Stimulated activated effector memory CD8-positive, alpha-beta T cell treated with anti-CD3 and anti-CD28 coated beads, Interleukin-12 subunit alpha, Interleukin-12 subunit beta, amount 100 ng/mL, for 72 hours (primary cell): ENCODE results near the gene BAZ2A.
A peak's percentile ranks its signal among the peaks of the same experiment; 100 is the strongest.
"Not testable (repeated sequence)": the region's sequence is repeated elsewhere in the genome, so short reads cannot be mapped to it uniquely, and the experiment has no call there.

Experiments
- ATAC-seq: fragments of 150-1000 bp; cut with Tn5 transposase; 2 replicates; pipeline ENCODE4 v1.10.0; 2021
- DNase-seq, 2 donors: peaks; one replicate each; pipeline ENCODE4 v3.0.0; 2021 to 2022; ENCODE audit warnings: low spot score in 2 of 2
- H3K27ac Mint-ChIP-seq: one replicate; pipeline ENCODE4 v1.8.0; 2022; ENCODE audit warnings: mild to moderate bottlenecking, mixed read lengths
- H3K36me3 Mint-ChIP-seq: one replicate; pipeline ENCODE4 v1.8.0; 2022; ENCODE audit warnings: mild to moderate bottlenecking, mixed read lengths
- H3K4me1 Mint-ChIP-seq: one replicate; pipeline ENCODE4 v1.8.0; 2022; ENCODE audit warnings: mixed read lengths
- H3K4me3 Mint-ChIP-seq: one replicate; pipeline ENCODE4 v1.8.0; 2022; ENCODE audit warnings: mild to moderate bottlenecking, mixed read lengths
- H3K9me3 Mint-ChIP-seq: one replicate; pipeline ENCODE4 v1.8.0; 2022; ENCODE audit warnings: mixed read lengths

BAZ2A gene

GRCh38 chr12:56630180-56630632 is at the start of gene BAZ2A:
TSS of gene BAZ2A (minus strand) at chr12:56630326. CDS start at chr12:56617530, 12,796 bp downstream.
- Mint-ChIP-seq H3K27ac (peak within 1 kb of the TSS; percentile 81), H3K4me1 (peaks cover 77% of the 10 kb centered on the region), H3K9me3 (no peaks in the 10 kb centered on the region), H3K36me3 (peaks cover 64% of the 10 kb centered on the region), H3K4me3 (peak within 1 kb of the TSS; percentile 98)
- ATAC-seq = peak; percentile 85
- peak; percentile 74 to 91 for DNase-seq

GRCh38 chr12:56678852-56679251 is 48.7 kb upstream of the BAZ2A start:
- ATAC-seq (no peak), DNase-seq (no peak)
- Mint-ChIP-seq H3K36me3 (peaks cover 98% of the 10 kb centered on the region), H3K9me3 (no peaks in the 10 kb centered on the region), H3K27ac (peak overlapping the region; percentile 80), H3K4me3 (no peak overlapping the region), H3K4me1 (peaks cover 57% of the 10 kb centered on the region)

GRCh38 chr12:56677680-56678079 is 47.6 kb upstream of the BAZ2A start:
- peaks cover 59% of the 10 kb centered on the region for H3K4me1 Mint-ChIP-seq
- peak overlapping the region; percentile 69 for H3K27ac Mint-ChIP-seq
- H3K9me3 Mint-ChIP-seq = no peaks in the 10 kb centered on the region
- peaks cover 98% of the 10 kb centered on the region for H3K36me3 Mint-ChIP-seq
- ATAC-seq (peak; percentile 91), DNase-seq (no peak)
- H3K4me3 Mint-ChIP-seq = no peak overlapping the region

- Mint-ChIP-seq H3K4me3 (no peak overlapping the region), H3K27ac (peak overlapping the region; percentile 69), H3K4me1 (peaks cover 56% of the 10 kb centered on the region), H3K36me3 (peaks cover 98% of the 10 kb centered on the region), H3K9me3 (no peaks in the 10 kb centered on the region)
- ATAC-seq (no peak), DNase-seq (no peak)
Observed at GRCh38 chr12:56676851-56677580, 46.9 kb upstream of the BAZ2A start.

GRCh38 chr12:56671608-56672007 is 41.5 kb upstream of the BAZ2A start:
- Mint-ChIP-seq H3K9me3 (no peaks in the 10 kb centered on the region), H3K27ac (peak overlapping the region; percentile 70), H3K4me3 (no peak overlapping the region), H3K36me3 (peaks cover 100% of the 10 kb centered on the region), H3K4me1 (peaks cover 36% of the 10 kb centered on the region)
- ATAC-seq (no peak), DNase-seq (no peak)

- no peak overlapping the region for H3K27ac Mint-ChIP-seq
- no peaks in the 10 kb centered on the region for H3K9me3 Mint-ChIP-seq
- DNase-seq = no peak
- H3K4me1 Mint-ChIP-seq = peaks cover 29% of the 10 kb centered on the region
- H3K36me3 Mint-ChIP-seq = peaks cover 100% of the 10 kb centered on the region
- no peak overlapping the region for H3K4me3 Mint-ChIP-seq
- ATAC-seq = no peak
Observed at GRCh38 chr12:56670836-56671235, 40.7 kb upstream of the BAZ2A start.

DNA sequence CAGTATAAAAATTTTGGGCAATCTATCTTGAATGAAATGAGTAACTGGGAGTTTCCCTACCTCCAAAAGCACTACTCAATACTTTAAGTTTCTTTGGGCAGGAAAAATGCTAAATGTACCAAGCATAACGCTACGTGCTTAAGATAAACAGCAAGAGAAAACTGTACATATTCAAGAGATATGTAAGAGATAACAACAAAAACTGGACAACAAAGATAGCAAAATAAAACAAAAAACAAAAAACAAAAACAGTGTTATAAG is 38.0 kb upstream of the BAZ2A start:
- Mint-ChIP-seq H3K27ac (no peak overlapping the region), H3K36me3 (peaks cover 100% of the 10 kb centered on the region), H3K9me3 (no peaks in the 10 kb centered on the region), H3K4me3 (no peak overlapping the region), H3K4me1 (peaks cover 23% of the 10 kb centered on the region)
- ATAC-seq (no peak), DNase-seq (no peak)

DNA sequence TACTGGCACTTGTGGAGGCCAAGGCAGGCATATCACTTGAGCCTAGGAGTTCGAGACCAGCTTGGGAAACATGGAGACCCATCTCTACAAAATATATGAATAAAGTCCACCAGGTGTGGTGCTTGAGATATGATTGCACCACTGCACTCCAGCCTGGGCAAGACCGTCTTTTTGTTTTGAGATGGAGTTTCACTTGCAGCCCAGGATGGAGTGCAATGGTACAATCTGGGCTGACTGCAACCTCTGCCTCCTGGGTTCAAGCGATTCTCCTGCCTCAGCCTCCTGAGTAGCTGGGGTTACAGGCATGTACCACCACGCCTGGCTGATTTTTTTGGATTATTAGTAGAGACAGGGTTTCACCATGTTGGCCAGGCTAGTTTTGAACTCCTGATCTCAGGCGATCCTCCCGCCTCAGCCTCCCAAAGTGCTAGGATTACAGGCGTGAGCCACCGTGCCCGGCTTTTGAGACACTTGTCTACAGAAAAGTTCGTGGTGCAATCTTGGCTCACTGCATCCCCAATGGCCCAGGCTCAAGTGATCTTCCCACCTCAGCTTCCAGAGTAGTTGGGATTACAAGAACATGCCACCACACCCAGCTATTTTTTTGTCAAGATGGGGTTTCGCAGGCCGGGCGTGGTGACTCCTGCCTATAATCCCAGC is 32.0 kb upstream of the BAZ2A start:
- no peak for ATAC-seq
- DNase-seq = no peak
- Mint-ChIP-seq H3K4me1 (peaks cover 23% of the 10 kb centered on the region), H3K9me3 (no peaks in the 10 kb centered on the region), H3K27ac (peak overlapping the region; percentile 7), H3K36me3 (peaks cover 67% of the 10 kb centered on the region), H3K4me3 (no peak overlapping the region)

DNA sequence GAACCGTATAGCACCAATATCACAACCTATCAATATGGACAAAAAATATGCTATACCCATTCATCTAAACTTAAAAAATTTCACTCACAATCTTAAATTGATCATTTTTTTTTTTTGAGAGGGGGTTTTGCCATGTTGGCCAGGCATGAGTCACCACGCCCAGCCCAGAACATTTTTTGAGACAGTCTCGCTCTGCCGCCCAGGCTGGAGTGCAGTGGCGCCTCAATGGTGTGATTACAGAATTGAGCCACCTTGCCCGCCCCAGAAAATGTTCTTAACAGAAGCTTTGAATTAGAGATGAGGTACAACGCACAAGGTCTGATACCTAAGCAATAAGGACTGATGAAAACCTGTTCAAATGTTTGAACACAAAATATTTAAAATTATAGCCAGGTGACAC is 31.4 kb upstream of the BAZ2A start:
- no peak for DNase-seq
- peak; percentile 35 for ATAC-seq
- Mint-ChIP-seq H3K4me1 (peaks cover 23% of the 10 kb centered on the region), H3K9me3 (no peaks in the 10 kb centered on the region), H3K27ac (peak overlapping the region; percentile 7), H3K4me3 (no peak overlapping the region), H3K36me3 (peaks cover 61% of the 10 kb centered on the region)

DNA sequence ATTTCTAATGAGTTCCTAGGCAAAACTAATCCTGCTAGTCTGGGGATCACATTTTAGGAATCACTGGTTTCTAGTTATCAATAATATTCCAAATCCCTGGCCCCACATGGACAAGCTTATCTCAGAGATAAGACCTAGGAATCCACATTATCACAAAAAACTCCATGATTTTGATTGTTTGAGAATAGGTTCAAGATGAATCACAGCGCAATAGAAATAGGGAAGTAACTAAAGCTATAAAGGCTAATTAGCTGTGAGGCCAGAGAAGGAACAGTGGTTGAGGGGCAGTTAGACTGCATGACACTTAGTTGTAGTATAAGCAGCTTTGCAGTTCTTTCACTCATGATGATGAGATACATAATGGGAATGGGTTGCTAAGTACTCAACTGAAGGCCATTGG is 28.8 kb upstream of the BAZ2A start:
- H3K4me3 Mint-ChIP-seq = no peak overlapping the region
- peaks cover 23% of the 10 kb centered on the region for H3K4me1 Mint-ChIP-seq
- no peak for ATAC-seq

GRCh38 chr12:56657416-56658379 is 27.6 kb upstream of the BAZ2A start:
- ATAC-seq (peak; percentile 98), DNase-seq (no peak)
- peaks cover 14% of the 10 kb centered on the region for H3K4me1 Mint-ChIP-seq
- H3K9me3 Mint-ChIP-seq = peaks cover 6% of the 10 kb centered on the region
- peak overlapping the region; percentile 42 for H3K4me3 Mint-ChIP-seq
- H3K27ac Mint-ChIP-seq = peak overlapping the region; percentile 72
- H3K36me3 Mint-ChIP-seq = peaks cover 28% of the 10 kb centered on the region

More for the DNA sequence above, 28.8 kb upstream of the BAZ2A start:
- DNase-seq = no peak
- H3K9me3 Mint-ChIP-seq = peaks cover 3% of the 10 kb centered on the region
- H3K27ac Mint-ChIP-seq = peak overlapping the region; percentile 72
- H3K36me3 Mint-ChIP-seq = peaks cover 35% of the 10 kb centered on the region

DNA sequence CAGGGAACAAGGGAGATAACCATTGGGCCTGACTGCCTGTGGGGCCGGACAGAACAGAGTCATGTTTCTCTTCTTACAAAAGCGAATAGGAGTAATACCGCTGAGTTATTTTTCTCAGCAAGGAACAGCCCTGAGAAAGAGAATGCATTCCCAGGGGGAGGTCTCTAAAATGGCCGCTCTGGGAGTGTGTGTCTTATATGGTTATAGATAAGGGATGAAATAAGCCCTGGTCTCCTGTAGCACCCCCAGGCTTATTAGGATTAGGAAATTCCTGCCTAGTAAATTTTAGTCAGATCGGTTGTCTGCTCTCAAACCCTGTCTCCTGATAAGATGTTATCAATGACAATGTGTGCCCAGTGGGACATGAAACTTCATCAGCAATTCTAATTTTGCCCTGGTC is 23.7 kb upstream of the BAZ2A start:
- H3K27ac Mint-ChIP-seq, ATAC-seq: not testable (repeated sequence)
- peaks cover 11% of the 10 kb centered on the region for H3K36me3 Mint-ChIP-seq

GRCh38 chr12:56648023-56648422 is 17.9 kb upstream of the BAZ2A start:
- Mint-ChIP-seq H3K36me3 (peaks cover 39% of the 10 kb centered on the region), H3K4me1 (peaks cover 19% of the 10 kb centered on the region)
- not testable (repeated sequence) for DNase-seq, H3K4me3 Mint-ChIP-seq, H3K9me3 Mint-ChIP-seq, H3K27ac Mint-ChIP-seq, ATAC-seq

More for the DNA sequence above, 23.7 kb upstream of the BAZ2A start:
- H3K4me1 Mint-ChIP-seq = peaks cover 10% of the 10 kb centered on the region
- H3K4me3 Mint-ChIP-seq, DNase-seq, H3K9me3 Mint-ChIP-seq: not testable (repeated sequence)

- peak within 1 kb of the TSS; percentile 97 for H3K27ac Mint-ChIP-seq
Observed at GRCh38 chr12:56645717-56646446, 15.8 kb upstream of the BAZ2A start, which contains the start of gene ATP5F1B. TSS of gene ATP5F1B (minus strand) at chr12:56645984. CDS start at chr12:56645963, 21 bp downstream.

More at GRCh38 chr12:56645717-56646446, 15.8 kb upstream of the BAZ2A start, which contains the start of gene ATP5F1B:
- ATAC-seq = peak; percentile 99
- peak; percentile 76 to 93 for DNase-seq
- H3K4me1 Mint-ChIP-seq = peaks cover 19% of the 10 kb centered on the region
- peak within 1 kb of the TSS; percentile 94 for H3K4me3 Mint-ChIP-seq
- peaks cover 55% of the 10 kb centered on the region for H3K36me3 Mint-ChIP-seq
- no peaks in the 10 kb centered on the region for H3K9me3 Mint-ChIP-seq
